Sciatic nerve (tissue), 2 donors: ENCODE data around the gene WWOX. TPM values are rescaled to one million over a fixed set of nuclear protein-coding genes. Genes with fewer than 3 reads are reported as not detected.
"Not testable (repeated sequence)": the region's sequence is repeated elsewhere in the genome, so short reads cannot be mapped to it uniquely, and the experiment has no call there.

ENCODE experiments used
- ATAC-seq: fragments of 200-7000 bp; cut with Tn5 transposase; one replicate; pipeline ENCODE4 v1.9.1; 2020; ENCODE audit warnings: mild to moderate bottlenecking, moderate library complexity
- DNase-seq: peaks from one replicate; pipeline ENCODE4 v3.0.0-alpha.2; 2020; ENCODE audit warnings: low spot score
- intact Hi-C: fragments of 100-400 bp; cut with DNase I; formaldehyde crosslinking; loops from one replicate; pipeline ENCODE4 v1.14.2; 2022
- total RNA-seq: library from RNA; stranded (reverse); fragmentation: NEBNext Ultra II Directional; extraction: Animal tissue kit (Norgen Biotek cat#: 25700); gene quantifications from one replicate; pipeline ENCODE4 v1.2.1, GENCODE V29; 2021
- donor health status: DM: no; HTN: no; CAD: no.
- donor health status: DM: no; HTN: no; CAD: no.

WWOX gene
- total RNA-seq, 1 donor from 2014 or later: 30.7 TPM

DNA sequence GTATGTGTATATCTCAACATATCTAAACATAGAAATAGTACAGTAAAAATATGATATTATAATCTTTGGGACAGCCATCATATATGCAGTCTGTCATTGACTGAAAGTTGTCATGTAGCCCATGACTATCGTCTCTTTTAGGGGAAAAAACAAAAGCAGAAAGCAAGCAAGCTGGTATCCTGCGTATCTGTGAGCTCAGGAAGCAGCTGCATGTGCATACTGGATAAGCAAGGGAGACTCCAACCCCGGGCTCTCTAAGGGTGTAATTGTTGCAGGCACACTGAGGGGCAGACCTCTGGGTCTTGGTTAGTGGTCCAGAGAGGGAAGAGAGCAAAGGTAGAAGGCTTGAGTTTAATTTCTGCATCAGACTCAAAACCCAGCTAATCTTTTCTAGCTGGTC, 920.0 kb downstream of the WWOX start:
- intact Hi-C loops: no loop called here
- DNase-seq (no peak), ATAC-seq (no peak)

DNA sequence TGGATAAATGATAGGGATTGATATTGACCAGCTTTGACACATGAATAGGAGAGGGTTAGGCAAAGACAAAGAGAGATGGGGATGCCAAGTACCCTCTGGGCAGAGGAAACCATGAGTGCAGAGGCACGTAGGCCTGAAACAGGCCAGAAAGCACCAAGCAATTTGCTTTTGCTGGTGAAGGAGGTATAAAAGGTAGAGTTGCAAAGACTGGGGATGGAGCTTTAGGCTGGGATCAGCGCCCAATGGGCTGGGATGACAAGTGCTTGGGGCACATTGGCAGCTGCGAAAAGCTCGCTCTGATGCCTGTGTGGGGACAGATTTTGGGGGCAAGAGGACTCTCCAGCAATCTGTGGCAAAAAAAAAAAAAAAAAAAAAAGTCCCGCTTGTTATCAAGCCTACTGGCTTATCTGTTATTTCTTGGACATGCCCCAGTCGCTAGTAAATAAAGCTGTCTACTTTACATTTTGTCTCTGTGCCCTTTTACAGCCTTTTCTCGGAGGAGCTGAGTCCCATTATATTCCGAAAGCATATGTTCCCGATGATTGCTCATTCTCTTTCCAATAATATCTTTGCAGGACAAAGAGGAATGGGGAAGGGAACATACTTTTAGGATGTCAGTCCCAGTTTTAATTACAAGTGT, 922.7 kb downstream of the WWOX start:
- DNase-seq (no peak), ATAC-seq (no peak)
- intact Hi-C loops: no loop called here

DNA sequence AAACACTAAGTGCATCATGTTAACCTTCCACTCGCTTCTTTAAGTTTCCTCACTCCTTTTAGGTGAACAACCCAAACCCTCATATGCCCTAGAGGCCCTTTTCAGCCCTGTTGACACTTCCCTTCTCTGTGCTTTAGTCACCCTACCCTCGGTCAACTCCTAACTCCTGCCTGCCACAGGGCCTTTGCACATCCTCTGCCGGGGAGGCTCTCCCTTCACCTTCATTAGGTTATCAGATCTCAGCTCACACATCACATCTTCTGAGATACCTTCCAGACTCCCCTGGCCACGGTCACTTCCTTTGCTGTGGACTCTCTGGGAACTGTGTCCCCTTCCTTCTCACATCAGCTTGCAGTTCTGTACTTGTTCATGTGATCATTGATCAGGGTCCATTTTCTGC, 926.7 kb downstream of the WWOX start:
- intact Hi-C loops: no loop called here
- DNase-seq (no peak), ATAC-seq (no peak)

DNA sequence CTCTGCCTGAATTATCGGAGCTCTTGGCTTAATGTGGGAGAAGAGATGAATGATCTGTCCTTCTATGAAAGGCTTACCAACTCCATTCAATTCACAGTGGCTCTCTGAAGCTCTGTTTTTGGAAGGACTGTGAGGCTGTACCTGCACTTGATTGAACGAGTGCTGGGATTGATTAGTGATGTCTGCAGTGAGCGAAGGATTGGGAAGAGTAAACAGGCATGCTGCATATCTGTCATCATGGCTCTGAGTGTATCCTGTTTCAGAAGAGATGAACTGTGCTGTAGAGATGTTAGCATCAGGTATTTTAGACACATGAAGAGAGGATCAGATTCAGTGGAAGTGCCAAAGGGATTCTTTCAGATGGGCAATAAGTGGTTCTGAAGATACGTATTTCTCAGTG, 937.1 kb downstream of the WWOX start:
- DNase-seq (no peak), ATAC-seq (no peak)
- intact Hi-C loops: no loop called here

DNA sequence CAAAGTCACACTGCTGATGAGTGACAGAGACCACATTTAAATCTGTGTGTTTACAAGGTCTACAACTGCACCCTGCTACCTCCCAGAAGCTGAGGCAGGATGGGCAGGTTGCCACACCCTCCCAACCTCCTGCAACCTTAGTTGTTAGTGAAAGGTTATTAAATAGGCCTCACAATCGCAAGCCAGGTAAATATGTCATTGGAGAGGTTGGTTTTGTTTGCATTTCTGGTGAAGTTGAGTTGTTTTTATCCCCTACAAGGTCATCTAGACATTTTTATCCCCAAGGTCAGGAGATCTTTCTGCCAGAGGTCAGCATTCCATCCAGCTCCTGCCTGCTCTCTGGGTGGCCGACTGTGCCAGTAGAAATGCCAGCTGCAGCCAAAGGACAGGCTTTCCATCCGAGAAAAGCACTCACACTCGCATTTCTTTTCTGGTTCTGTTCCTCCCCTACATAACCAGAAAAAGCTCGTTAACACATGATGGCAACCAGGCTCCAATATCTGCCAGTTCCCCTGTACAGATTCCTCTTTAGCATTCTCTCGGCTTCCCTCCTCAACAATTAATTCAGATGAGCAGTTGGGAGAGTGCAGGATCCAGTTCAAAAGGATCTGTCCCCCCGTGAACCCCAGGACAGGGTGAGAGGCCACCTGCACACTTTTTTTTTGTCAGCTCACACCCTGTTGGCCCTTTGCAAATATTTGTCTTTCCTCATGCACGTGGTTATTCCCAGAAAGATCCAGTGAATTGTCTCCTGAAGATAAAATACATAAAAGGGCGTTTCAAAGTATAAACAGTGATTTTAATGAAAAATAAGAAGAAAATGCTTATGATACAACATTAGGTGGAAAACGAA, 938.3 kb downstream of the WWOX start:
- ATAC-seq (no peak), DNase-seq (no peak)
- intact Hi-C loops: no loop called here

DNA sequence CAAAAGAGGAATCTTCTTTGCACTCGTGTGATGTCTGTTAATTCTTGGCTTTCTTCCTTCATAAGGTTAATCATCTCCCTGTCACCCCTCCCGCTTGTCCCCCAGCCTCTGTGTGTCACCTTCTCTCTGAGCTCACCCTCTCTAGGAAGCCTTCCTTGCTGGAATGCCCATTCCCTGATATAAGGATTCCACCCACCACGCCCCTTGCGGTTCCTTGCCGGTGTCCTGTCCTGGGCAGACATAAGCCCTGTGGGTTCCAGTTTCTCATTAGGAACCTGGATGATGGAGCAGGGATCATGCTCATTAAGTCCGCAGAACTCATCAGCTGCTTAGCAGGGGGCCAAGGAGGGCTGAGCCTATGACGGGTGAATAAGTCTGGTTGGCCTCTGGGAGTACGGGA, 941.8 kb downstream of the WWOX start:
- no peak for DNase-seq
- intact Hi-C loops: no loop called here

DNA sequence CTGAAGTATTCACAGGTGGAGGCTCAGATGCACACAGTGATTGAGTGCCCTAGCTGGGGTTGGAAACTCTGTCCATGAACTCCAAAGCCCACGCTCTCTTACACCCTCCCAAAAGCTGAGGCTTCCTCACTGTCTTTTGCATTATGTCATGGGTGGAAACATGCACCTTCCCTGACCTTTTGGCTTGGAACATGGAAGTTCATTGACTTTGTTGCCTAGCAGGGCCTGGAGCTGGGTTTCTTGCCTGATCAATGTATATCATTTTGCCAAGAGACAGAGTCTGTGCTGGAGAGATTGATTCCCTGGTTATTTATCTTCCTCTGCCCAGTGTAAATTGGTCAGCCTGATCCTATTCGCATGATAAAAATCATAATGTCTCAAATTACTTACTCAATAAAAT, 942.7 kb downstream of the WWOX start:
- DNase-seq (no peak), ATAC-seq (no peak)
- intact Hi-C loops: no loop called here

More for the DNA sequence above, 941.8 kb downstream of the WWOX start:
- ATAC-seq: no peak

DNA sequence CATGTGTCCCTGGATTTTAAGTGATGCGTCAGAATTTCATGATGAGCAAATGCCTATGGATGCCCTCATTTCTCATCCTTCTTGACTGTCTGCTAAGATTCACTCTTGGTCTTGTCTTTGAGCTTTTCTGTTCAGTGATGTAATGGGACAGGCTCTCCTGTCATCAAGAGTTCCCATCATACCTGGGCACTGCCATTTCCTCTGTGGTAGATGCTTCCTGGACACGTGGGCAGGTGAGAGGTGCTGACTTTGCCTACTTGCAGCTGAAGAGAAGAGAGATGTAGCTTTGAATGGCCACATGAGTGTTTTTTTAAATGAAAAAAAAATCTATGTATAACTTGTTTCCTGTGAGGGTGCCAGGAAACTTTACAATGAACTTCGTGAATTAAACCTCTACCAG, 943.4 kb downstream of the WWOX start:
- no peak for ATAC-seq
- DNase-seq: no peak
- intact Hi-C loops: no loop called here

DNA sequence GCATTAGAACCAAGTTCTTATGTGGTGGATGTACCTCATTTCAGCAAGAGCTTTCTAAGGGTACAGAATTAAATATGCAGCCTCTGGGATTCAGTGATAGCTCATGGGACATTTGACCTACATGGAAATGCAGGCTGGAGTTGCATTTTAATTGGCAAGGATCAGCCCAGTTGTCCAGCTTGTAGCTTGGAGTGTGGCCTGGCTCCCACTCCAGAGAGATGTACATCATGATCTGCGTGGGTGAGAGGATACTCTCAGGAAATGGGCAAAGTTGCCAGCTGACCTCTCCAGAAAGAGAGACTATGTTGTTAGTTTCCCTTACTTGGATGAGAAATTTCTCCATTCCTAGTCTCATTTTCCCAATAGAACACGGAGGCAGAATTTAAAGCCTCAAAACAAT, 945.7 kb downstream of the WWOX start:
- DNase-seq: no peak
- intact Hi-C loops: no loop called here
- ATAC-seq: no peak

DNA sequence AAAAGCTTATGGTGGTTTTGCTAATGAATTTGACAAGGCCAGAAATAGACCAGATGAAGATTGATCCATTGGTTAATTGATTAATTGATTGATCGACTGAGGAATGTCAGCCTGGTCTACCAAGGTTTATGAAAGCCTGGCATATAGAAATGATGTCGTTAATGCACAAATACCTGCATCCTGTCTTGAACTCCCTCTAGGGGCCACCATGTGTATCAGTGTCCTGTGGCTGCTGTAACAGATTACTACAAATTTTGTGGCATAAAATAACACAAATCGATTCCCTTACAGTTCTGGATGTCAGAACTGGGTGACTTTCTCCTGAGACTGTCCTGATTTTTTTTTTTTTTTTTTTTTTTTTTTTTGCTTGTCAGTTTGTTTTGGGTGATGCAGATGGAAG, 947.9 kb downstream of the WWOX start:
- intact Hi-C loops: no loop called here
- ATAC-seq: no peak

DNA sequence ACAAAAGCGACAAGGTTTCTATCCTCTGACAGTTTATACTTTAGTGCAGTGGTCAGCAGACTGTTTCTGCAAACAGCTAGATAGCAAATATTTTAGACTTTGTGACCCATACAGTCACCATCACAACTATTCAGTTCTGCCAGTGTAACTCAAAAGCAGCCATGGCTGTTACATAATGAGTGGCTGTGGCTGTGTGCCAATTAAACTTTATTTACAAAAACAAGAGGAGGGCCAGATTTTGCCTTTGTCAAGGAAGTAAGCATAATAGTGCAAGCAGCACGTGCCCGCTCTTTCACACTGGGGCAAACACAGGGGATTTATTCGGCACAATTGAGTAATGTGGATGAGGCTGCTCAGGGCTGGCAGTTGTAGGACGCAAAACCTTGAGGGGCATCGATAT, 949.6 kb downstream of the WWOX start:
- ATAC-seq: no peak
- intact Hi-C loops: no loop called here
- no peak for DNase-seq

More for the DNA sequence above, 947.9 kb downstream of the WWOX start:
- no peak for DNase-seq

DNA sequence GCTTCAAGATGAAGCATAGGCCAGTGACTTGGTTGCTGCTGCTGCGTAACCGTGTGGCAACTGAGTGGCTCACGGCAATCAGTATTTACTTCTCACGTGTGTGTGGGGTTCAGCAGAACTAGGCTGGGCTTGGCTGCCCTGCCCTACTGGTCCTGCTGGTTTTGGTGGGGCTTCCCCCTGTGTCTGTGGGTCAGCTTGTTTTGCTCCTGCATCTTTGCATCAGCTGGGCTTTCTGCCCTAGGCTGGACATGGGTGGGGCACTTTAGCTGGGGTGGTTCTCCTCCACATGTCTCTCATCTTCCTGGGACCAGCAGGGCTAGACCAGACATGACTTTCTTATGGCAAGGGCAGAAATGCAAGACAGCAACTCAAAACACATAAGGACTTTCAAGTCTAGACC, 950.6 kb downstream of the WWOX start:
- ATAC-seq (no peak), DNase-seq (no peak)
- intact Hi-C loops: no loop called here

DNA sequence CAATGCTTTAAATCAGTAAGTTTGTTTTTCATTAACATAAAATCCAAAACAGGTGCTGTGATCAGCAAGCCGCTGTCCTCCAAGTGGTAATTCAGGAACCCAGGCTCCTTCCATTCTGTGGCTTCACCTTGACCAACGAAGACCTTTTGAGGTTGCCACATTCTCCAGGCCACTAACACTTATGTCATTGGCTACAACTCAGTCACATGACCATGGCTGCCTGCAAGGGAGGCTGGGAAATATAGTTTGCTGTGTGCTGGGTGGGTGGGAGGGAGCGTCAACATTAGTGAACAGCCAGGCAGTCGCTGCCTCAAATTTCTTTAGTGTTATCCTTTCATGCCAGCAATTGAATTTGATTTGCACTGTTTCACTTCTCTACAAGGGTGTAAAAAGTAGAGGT, 951.9 kb downstream of the WWOX start:
- ATAC-seq: no peak
- DNase-seq: no peak
- intact Hi-C loops: no loop called here

DNA sequence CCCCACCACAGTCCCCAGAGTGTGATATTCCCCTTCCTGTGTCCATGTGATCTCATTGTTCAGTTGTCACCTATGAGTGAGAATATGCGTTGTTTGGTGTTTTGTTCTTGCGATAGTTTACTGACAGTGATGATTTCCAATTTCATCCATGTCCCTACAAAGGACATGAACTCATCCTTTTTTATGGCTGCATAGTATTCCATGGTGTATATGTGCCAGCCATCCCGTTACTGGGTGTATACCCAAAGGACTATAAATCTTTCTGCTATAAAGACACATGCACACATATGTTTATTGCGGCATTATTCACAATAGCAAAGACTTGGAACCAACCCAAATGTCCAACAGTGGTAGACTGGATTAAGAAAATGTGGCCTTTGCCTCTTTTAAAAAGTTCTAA, 952.7 kb downstream of the WWOX start:
- DNase-seq, intact Hi-C loops, ATAC-seq: not testable (repeated sequence)

DNA sequence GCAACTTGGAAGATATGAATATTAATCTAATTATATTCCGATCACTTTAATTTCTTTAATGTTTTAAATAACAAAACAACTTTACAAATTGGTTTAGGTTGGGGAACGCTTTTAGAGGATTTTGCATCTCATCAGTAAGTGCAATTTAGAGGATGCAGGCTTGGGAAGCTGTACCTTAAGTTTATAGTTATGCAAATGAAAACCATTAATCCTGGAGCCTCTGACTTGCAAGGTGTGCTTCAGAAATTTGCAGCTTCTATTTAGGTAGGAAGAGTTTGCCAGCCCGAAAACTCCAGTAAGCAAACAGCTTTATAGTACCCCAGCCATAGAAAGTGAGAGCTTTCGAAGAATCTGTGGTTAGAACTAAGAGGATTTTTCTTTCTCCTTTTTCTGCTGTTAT, 954.1 kb downstream of the WWOX start:
- intact Hi-C loops: no loop called here
- ATAC-seq (no peak), DNase-seq (no peak)

DNA sequence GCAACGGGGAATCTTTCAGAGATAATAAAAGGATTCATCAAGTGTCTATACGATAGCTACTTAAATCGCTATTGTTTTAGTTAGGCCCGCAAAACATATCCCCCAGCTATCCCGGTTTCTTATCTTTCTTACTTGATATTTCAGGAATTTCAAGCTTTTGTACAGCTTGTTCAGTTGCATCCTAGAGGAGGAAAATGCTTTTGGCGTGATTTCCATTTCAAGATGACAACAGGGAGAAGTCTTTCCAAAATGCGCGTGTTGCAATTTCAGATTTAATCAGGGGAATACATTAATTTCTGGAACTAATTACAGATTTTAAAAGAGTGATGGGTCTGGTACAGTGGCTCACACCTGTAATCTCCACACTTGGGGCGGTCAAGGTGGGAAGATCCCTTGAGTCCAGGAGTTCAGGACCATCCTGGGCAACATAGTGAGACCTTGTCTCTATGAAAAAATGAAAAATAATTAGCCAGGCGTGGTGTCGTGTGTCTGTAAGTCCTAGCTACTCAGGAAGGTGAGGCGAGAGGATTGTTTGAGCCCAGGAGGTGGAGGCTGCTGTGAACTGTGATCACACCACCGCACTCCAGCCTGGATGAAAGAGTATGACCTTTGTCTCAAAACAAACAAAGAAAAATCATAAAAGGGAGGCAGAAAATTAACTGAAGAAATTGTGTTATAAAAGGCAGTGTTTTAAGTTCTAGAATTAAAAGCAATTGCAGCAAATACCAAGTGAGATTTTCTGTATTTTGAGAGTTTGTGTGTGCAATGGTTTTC, 954.9 kb downstream of the WWOX start:
- ATAC-seq: no peak
- DNase-seq: no peak
- intact Hi-C loops: no loop called here

DNA sequence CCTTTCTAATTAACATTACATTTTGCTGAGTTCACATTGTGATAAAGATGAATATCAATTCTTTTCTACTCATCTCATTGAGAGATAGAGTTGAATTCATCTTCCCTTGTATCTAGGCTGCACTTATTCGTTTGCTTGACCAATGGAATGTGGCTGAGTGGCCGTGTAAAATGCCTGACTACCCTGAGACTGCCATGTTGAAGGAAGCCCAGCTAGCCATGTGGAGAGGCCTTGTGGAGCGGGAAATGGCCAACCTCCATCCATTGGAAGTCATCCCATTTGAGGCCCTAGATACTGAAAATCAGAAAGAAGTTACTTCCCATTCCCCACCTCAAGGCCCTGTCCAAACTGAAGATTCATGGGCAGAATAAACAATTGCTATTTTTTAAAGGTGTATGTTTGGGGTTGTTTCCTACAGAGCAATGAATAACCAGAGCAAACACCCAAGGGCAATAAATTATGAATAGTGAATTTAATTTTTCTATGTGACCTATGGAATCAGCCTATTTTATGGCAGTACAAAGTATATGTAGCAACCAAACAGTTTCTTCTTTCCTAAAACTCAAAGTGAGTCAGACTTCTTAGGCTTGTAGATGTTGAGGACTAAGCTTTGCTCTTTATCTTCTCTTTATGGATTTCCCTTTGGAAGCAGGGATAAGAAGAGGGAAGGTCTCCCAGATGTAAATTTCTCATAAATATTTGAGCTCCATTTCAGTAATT, 956.0 kb downstream of the WWOX start:
- ATAC-seq: no peak
- no peak for DNase-seq
- intact Hi-C loops: no loop called here

DNA sequence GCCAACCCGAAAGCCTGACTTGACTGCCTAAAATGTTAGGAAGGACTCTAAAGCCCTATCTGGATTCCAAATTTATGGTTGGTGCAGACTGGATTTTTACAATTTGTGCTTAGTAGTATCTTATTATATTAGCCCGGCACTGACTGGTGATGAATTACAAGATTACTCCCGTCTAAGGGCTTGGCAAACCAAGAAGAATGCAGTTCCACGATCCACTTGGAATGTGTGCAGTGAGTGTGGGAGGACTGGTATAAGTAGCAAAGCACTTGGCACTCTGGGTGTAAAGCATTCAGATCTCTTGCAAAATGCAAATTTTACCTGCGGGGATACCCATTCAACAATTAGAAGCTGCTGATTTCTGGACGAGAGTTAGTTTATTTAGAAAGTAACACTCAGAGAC, 961.7 kb downstream of the WWOX start:
- no peak for ATAC-seq
- intact Hi-C loops: no loop called here
- DNase-seq: no peak

DNA sequence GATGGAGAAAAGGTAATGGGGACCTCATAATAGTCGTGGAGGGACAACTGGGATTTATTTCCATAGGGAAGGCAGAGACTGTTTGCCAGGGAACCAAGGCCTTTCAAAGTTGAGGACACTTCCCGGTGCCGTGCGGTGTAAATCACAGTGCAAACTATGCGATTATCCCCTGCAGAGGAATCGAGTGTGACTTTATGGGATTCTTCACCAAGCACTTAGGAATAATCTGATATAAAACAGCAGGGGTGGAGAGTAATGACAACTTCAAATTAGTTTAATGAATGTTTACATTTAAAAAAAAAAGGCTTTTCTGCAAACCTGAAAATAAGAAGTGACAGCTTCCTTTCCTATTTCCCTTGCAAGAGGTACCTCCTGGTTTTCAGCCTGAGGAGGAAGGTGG, 962.9 kb downstream of the WWOX start:
- ATAC-seq: no peak
- intact Hi-C loops: no loop called here
- DNase-seq: no peak
